GM20000 (cell line): ENCODE data around the gene CLEC4M.

ENCODE experiments used
- DNase-seq: peaks from one replicate; pipeline ENCODE4 v3.0.0; 2012; ENCODE audit warnings: low spot score
- CTCF ChIP-seq: IDR thresholded peaks from 2 replicates; pipeline ENCODE4 v1.5.1; 2012; ENCODE audit warnings: mild to moderate bottlenecking, control low read depth; ENCODE audit errors: extremely low read depth, missing control alignments

CLEC4M gene

DNA sequence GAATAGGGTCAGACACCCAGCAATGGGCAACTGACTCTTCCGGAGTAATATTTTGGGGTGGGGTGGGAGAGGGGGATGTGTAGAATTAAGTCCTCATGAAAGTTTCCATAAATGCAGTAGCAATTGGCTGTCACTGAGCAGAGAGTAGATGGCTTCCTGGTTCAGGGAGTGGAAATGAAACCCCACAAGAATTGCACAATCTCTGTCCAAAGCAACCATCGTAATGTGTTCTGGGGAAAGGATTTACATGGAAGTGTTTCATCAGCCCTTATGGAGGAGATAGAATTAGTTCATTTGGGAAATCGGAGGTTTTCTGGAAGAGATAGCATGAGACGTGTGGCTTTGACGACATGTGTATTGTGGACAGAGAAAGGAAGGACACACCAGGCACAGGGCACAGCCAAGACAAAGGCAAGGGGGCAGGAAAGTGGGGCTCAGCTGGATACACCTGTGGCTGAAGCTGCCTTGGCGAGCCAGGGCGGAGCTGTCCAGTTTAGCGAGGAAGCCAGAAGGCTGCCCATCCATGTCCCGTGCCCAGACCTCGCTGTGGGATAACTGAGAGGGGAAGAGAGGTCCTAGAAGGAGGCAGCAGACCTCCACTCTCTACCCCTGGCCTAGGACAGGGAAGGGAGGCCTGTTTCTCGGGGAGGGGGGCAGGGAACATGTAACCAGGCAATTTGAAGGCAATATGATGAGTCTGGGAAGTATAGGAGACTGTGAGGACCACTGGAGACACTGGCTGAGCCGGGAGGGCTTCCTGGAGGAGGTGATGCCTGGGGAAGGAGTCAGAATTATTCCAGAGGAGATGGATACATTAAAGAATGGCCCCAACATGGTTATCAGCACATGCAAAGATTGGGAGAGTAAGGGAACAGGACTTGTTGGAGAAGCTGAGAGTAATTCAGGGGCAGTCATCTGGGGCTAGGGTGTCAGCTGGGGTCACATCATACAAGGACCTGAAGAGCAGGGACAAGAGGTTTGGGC is 28.5 kb upstream of the CLEC4M start:
- TF ChIP-seq CTCF = no peak
- no peak for DNase-seq

GRCh38 chr19:7736148-7736547 is 26.9 kb upstream of the CLEC4M start:
- TF ChIP-seq CTCF = no peak
- DNase-seq = no peak

GRCh38 chr19:7737215-7737614 is 25.8 kb upstream of the CLEC4M start:
- no peak for DNase-seq
- TF ChIP-seq CTCF = no peak

DNA sequence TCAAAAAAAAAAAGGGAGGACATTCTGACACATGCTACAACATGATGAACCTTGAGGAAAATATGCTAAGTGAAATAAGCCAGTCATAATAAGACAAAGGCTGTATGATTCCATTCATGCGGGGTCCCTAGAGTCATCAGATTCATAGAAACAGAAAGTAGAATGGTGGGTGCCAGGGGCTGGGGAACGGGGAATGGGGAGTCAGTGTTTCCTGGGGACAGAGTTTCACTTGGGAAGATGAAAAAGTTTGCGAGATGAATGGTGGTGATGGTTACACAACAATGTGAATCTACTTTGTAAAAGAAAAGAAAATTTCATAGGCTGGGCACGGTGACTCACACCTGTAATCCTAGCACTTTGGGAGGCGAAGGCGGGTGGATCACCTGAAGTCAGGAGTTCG is 25.0 kb upstream of the CLEC4M start:
- DNase-seq = no peak
- no peak for TF ChIP-seq CTCF

- DNase-seq = no peak
- no peak for TF ChIP-seq CTCF
Measured at GRCh38 chr19:7739211-7739755, 23.8 kb upstream of the CLEC4M start.

GRCh38 chr19:7739801-7740681 is 23.0 kb upstream of the CLEC4M start:
- no peak for TF ChIP-seq CTCF
- DNase-seq = no peak
